Gastroesophageal sphincter (tissue), 3 donors: Measurements from ENCODE around the gene TMEM163.

ENCODE experiments used
- CTCF ChIP-seq, 4 experiments: fragments of 200-600 bp in 2 of 4; fragments of 450-650 bp in 2 of 4; sonication (generic) in 1 of 4; IDR thresholded peaks; one replicate each; pipeline ENCODE4 v1.5.1; 2017 to 2019; ENCODE audit warnings: antibody characterized with exemption in 4 of 4, mild to moderate bottlenecking in 2 of 4, moderate library complexity in 2 of 4
- POLR2A ChIP-seq, 2 donors: fragments of 450-650 bp; IDR thresholded peaks; one replicate each; pipeline ENCODE4 v1.6.1; 2017; ENCODE audit warnings: antibody characterized with exemption in 2 of 2, mild to moderate bottlenecking in 2 of 2, moderate library complexity in 1 of 2
- POLR2AphosphoS5 ChIP-seq: sonication (generic); formaldehyde crosslinking; IDR thresholded peaks from one replicate; pipeline ENCODE4 v1.6.1; 2017; ENCODE audit warnings: antibody characterized with exemption

GRCh38 chr2:134724341-134724740 lies 5.5 kb upstream of the TMEM163 start:
- no peak for TF ChIP-seq CTCF (IDR thresholded peaks at IDR 0.05)
- TF ChIP-seq POLR2AphosphoS5 = no peak
- TF ChIP-seq POLR2A (IDR thresholded peaks at IDR 0.05) = no peak
